Measurements from ENCODE around the gene YEATS2.
A peak's percentile ranks its signal among the peaks of the same experiment; 100 is the strongest.

YEATS2 gene

GRCh38 chr3:183762304-183762703 is 64.7 kb downstream of the YEATS2 start:
- Histone ChIP-seq H3K27ac (ENCODE audit: poor library complexity, severe bottlenecking) (no peak overlapping the region), H3K4me3 (ENCODE audit: severe bottlenecking) (no peak overlapping the region), H3K27me3 (ENCODE audit: insufficient read depth, poor library complexity, severe bottlenecking) (no peaks in the 10 kb centered on the region), H3K9me3 (ENCODE audit: severe bottlenecking) (no peaks in the 10 kb centered on the region), H3K4me1 (ENCODE audit: insufficient read depth, poor library complexity, severe bottlenecking) (peaks cover 9% of the 10 kb centered on the region), H3K36me3 (ENCODE audit: low read depth) (peaks cover 77% of the 10 kb centered on the region)
- ATAC-seq (ENCODE audit: low read depth), result no peak
- TF ChIP-seq, protein P1, sequence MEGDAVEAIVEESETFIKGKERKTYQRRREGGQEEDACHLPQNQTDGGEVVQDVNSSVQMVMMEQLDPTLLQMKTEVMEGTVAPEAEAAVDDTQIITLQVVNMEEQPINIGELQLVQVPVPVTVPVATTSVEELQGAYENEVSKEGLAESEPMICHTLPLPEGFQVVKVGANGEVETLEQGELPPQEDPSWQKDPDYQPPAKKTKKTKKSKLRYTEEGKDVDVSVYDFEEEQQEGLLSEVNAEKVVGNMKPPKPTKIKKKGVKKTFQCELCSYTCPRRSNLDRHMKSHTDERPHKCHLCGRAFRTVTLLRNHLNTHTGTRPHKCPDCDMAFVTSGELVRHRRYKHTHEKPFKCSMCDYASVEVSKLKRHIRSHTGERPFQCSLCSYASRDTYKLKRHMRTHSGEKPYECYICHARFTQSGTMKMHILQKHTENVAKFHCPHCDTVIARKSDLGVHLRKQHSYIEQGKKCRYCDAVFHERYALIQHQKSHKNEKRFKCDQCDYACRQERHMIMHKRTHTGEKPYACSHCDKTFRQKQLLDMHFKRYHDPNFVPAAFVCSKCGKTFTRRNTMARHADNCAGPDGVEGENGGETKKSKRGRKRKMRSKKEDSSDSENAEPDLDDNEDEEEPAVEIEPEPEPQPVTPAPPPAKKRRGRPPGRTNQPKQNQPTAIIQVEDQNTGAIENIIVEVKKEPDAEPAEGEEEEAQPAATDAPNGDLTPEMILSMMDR (IDR thresholded peaks at IDR 0.05; ENCODE audit: poor library complexity, severe bottlenecking), result no peak
- DNase-seq (ENCODE audit: low spot score), result no peak

- peak overlapping the region; percentile 62 for H3K27ac ChIP-seq (ENCODE audit: poor library complexity, severe bottlenecking)
- peaks cover 76% of the 10 kb centered on the region for H3K36me3 ChIP-seq (ENCODE audit: low read depth)
- H3K4me1 ChIP-seq (ENCODE audit: insufficient read depth, poor library complexity, severe bottlenecking), result peaks cover 9% of the 10 kb centered on the region
- H3K27me3 ChIP-seq (ENCODE audit: insufficient read depth, poor library complexity, severe bottlenecking), result no peaks in the 10 kb centered on the region
- H3K4me3 ChIP-seq (ENCODE audit: severe bottlenecking), result no peak overlapping the region
- H3K9me3 ChIP-seq (ENCODE audit: severe bottlenecking), result no peaks in the 10 kb centered on the region
- no peak for DNase-seq (ENCODE audit: low spot score)
- TF ChIP-seq, protein P1 (IDR thresholded peaks at IDR 0.05; ENCODE audit: poor library complexity, severe bottlenecking), result no peak
- ATAC-seq (ENCODE audit: low read depth), result peak; percentile 74
Measured at GRCh38 chr3:183764847-183765731, 67.5 kb downstream of the YEATS2 start.

GRCh38 chr3:183766107-183766506 is 68.5 kb downstream of the YEATS2 start:
- no peaks in the 10 kb centered on the region for H3K9me3 ChIP-seq (ENCODE audit: severe bottlenecking)
- peaks cover 9% of the 10 kb centered on the region for H3K4me1 ChIP-seq (ENCODE audit: insufficient read depth, poor library complexity, severe bottlenecking)
- H3K27me3 ChIP-seq (ENCODE audit: insufficient read depth, poor library complexity, severe bottlenecking), result no peaks in the 10 kb centered on the region
- H3K36me3 ChIP-seq (ENCODE audit: low read depth), result peaks cover 75% of the 10 kb centered on the region
- no peak overlapping the region for H3K4me3 ChIP-seq (ENCODE audit: severe bottlenecking)
- peak overlapping the region; percentile 62 for H3K27ac ChIP-seq (ENCODE audit: poor library complexity, severe bottlenecking)
- TF ChIP-seq, protein P1 (IDR thresholded peaks at IDR 0.05; ENCODE audit: poor library complexity, severe bottlenecking), result no peak
- ATAC-seq (ENCODE audit: low read depth), result no peak
- DNase-seq (ENCODE audit: low spot score), result no peak

GRCh38 chr3:183766745-183767606 is 69.4 kb downstream of the YEATS2 start:
- TF ChIP-seq, protein P1 (IDR thresholded peaks at IDR 0.05; ENCODE audit: poor library complexity, severe bottlenecking), result peak; percentile 85
- Histone ChIP-seq H3K4me1 (ENCODE audit: insufficient read depth, poor library complexity, severe bottlenecking) (peaks cover 9% of the 10 kb centered on the region), H3K27me3 (ENCODE audit: insufficient read depth, poor library complexity, severe bottlenecking) (no peaks in the 10 kb centered on the region), H3K4me3 (ENCODE audit: severe bottlenecking) (no peak overlapping the region), H3K27ac (ENCODE audit: poor library complexity, severe bottlenecking) (peak overlapping the region; percentile 62), H3K36me3 (ENCODE audit: low read depth) (peaks cover 70% of the 10 kb centered on the region), H3K9me3 (ENCODE audit: severe bottlenecking) (no peaks in the 10 kb centered on the region)
- peak; percentile 83 for ATAC-seq (ENCODE audit: low read depth)
- DNase-seq (ENCODE audit: low spot score), result peak; percentile 59

Data from RWPE2 (cell line).